ENCODE measurements around the gene POLR2L.

Gene POLR2L

DNA sequence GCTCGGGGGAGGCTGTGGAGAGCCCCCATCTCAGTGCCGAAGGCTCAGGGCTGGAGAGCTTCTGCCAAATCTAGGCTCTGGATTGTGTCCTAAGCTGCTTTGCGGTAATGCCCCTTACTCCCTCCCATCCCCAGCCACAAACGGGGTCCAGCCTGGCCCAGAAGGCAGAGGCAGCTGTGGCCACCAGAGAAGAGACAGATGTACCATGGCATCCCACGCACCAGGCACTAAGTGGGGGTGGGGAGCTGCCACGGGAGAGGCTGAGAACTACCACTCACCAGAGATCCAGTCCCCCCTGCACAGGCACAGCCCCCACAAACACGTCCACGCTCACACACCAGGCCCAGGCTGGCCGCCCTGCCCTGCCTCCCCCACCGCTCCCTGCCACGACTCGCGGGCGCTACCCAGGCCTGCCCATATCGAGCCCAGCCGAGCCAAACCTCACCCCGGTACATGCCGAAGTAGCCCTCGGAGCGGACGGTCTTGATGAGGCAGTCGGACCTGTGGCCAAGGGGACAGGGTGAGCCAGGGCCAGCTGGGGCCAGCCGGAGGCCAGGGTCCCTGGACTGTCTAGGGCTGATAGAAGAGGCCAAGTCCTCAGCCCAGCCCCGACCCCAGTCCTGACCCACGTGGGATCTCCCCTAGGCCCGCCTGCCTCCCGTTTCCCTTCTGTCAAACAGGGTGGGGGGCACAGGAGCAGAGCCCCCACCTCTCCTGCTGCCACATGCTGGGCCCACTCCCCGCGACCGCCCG lies 48.1 kb downstream of the POLR2L start:
- no peak for DNase-seq (ENCODE audit: low spot score)

DNA sequence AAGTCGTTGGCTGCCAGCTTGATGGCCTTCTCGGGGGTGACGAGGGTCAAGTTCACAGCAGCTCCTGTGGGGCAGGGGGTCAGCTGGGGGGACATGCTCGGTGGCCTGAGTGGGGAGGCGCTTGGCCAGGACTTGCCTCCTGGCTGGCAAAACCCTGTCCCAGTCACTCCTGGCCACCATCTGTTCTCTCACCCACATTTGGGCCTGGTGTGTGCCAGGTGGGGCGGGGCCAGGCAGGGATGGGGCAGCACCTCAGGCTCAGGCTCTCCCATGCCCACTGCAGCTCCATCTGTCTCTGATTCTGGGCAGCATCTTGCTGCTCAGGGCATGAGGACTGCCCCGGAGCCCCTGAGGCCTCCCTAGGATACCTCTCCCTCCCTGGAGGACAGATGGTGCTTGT lies 48.8 kb downstream of the POLR2L start:
- DNase-seq (ENCODE audit: low spot score): no peak

DNA sequence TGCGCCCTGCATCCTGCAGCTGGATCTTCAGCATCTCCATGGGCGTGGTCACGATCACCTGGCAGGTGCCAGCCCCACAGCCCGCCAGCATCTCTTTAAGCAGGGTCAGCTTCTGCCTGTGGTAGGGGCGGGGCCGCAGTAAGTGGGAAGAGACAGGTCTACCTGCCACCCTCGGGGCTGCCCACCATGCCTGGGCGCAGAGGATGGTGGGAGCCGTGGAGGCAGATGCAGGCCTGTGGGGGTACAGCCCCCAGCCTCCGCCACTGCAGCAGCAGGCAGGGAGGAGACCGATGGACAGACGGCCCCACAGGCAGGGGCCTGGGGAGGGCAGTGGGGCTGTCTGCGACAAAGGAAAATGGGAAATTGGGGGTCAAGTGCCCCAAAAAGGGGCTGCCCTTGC lies 49.5 kb downstream of the POLR2L start:
- DNase-seq (ENCODE audit: low spot score): no peak

DNA sequence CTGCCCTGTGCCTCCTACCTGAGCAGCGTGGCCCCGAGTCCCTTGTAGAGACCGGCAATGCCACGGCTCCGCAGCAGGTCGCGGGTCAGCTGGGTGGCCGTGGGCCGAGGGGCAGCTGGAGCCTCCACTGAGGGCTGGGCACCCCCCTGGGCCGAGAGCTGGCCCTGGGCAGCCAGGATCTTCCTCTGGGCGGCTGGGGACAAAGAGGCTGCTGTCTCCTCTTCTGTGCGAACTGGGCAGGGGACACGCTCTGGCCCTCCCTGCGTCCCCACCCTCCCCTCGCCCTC lies 49.9 kb downstream of the POLR2L start:
- no peak for DNase-seq (ENCODE audit: low spot score)

DNA sequence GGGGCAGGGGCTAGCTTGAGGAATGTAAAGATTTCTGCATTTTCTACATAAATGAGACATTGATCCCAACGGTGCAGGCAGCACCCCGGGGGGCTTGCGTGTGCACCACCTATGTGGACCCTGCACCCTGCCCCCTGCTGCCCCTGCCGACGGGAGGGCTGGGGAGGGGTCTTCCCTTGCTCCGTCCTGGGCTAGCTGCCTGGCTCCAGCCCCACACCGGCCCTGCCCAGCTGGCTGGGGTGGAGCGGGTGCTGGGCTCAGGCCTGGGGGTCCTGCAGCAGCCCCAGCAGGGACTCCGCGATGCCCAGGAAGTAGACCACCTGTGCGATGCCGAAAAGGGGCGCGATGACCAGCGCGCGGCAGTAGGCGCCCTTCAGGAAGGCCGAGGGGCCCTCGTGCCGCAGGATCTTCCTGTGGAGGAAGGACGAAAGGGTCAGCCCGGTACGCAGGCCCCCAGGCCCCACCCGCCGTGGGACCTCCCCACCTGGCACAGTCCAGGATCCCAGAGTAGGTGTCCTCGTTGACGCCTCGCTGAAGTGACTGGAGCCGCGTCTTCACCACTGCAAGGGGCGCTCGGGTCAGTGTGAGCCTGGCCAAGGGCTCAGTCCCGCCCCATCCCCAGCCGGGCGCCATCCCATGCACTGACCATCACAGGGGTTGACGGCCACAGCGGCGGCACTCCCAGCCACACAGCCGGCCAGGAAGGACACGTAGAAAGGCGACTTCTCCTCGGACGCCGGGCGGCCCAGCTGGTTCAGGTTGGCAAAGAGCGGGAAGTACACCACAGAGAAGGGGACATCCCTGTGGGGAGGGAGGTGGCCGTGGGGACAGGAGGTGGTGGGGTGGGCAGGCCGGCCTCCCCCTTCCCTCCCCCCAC lies 50.4 kb downstream of the POLR2L start:
- DNase-seq (ENCODE audit: low spot score): no peak

DNA sequence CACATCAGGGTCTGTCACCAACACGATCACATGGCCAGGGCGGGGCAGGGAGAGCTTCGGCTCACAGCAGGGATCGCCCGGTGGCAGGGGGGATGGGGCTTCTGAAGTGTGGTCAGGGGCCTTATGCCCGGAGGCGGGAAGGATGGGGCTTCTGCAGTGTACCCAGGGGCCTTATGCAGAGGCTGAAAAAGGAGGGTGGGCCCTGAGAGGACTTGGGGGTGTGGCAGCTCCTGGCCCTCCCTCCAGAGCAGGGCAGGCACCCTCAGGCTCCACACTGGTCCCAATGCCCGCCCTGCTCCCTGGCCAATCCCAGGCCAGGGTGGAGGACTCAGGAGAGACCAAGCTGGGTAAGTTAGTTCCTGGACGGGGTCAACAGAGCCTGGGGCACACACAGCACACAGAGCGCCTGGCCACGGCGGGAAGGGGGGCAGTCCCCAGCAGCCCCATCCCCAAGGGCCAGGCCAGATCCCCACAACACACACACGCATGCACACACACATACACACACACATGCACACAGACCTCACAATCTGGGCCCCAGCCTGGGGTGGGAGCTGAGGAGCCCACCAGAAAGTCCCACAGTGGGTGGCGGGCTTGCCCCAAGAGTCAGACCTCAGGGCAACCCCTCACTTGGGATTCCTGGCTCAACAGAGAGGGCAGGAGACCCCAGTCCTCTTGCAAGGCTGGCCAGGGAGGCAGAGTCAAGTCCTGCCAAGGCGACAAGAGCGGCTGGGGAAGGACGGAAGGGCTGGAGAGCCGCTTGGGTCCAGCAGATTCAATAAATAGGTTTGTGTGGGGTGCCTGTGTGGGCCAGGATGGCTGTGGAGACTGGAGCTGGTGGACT lies 51.4 kb downstream of the POLR2L start:
- no peak for DNase-seq (ENCODE audit: low spot score)

DNA sequence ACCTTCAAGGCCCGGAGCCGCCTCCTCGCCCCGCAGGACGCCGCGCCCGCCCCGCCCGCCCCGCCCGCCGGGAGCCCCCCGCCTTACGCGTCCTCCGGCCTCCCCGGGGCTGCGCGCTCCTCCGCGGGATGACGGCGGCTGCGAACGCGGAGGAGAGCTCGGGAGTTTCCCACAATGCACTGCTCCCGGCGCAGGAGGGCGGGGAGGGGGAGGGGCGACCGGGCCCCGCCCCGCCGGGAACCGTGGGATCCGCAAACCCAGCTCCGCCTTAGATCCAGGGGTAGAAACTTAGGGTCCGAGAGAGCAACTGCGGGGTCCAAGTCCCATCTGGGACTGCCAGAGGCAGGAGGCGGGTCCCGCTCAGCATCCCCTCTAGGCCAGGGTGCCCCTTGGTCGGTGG lies 52.4 kb downstream of the POLR2L start, which contains the start of gene CEND1:
Gene CEND1, minus strand, starts transcription at position 148 of the 400 bp plus-strand sequence. CDS start 1,514 bp downstream, outside the sequence.
- no peak for DNase-seq (ENCODE audit: low spot score)
